ENCODE data around the gene CRY1. TPM values are rescaled to one million over a fixed set of nuclear protein-coding genes. Genes with fewer than 3 reads are reported as not detected.

The CRY1 gene
- total and polyA plus RNA-seq, 4 experiments from 2014 or later: 27.6 to 37.3 (median 31.7) TPM

DNA sequence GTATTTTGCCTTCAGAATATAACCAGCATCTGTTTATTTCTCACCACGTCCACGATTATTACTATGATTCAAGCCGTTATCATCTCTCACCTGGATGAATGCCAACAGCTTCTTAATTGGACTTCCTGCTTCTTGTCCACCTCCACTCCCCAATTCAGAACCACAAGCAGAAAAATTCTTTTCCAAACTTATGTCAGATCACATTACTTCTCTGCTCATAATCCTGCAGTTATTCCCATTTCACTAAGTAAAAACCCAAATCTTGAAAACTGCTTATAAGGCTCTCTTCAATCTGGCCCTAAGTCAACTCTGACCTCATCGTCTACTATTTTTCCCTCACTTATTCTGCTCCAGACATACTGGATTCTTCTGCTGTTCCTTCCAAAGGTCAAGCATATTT lies 2.0 kb downstream of the CRY1 start:
- POLR2A ChIA-PET (ENCODE audit: partially characterized antibody): interaction anchor here (0.8 to 3.4 kb wide), 4 partner anchors 15 to 229 kb away, joined by 4 to 40 read pairs (median 10); no protein-coding TSS in a partner anchor
- intact Hi-C loops (cut with micrococcal nuclease): loop anchor here (5.0 to 10.0 kb wide), 4 partner anchors 281 to 1423 kb away; partner anchors contain the start of genes CKAP4, FICD and PWP1

DNA sequence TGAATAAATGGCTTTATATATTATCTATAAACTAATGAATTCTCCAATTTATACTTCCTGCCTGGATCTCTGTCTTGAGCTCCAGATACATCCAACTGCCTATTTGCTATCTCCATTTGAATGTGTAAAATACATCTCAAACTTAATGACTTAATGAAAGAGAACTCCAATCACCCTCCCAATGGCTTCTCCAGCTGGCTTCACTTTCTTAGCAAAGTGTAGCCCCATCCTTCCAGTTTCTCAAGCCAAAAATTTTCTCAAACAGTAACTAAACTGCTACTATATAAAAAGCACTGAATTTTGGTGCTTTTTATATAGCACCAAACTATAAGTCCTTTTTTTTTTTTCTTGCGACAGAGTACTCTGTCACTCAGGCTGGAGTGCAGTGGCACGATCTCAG lies 2.6 kb downstream of the CRY1 start:
- Mint-ChIP-seq H3K36me3 (peaks cover 16 to 19% of the 10 kb centered on the region in 2 donors), H3K27ac (no peak overlapping the region), H3K4me1 (peaks cover 13 to 35% (median 22%) of the 10 kb centered on the region in 4 donors), H3K27me3 (peaks cover 0 to 2% of the 10 kb centered on the region in 2 donors), H3K9me3 (peaks cover 0 to 3% (median 0%) of the 10 kb centered on the region in 8 donors), H3K4me3 (no peak overlapping the region)
- no peaks in the 10 kb centered on the region for H3K9me3 ChIP-seq (ENCODE audit: control insufficient read depth in 1 of 2, low read length in 2 of 2)
- no peak overlapping the region for H3K27ac ChIP-seq (ENCODE audit: low read depth, low read length)
- ChIA-PET CTCF (ENCODE audit: partially characterized antibody) (interaction anchor here (0.5 to 8.1 kb wide), 5 partner anchors 11 to 870 kb away, joined by 3 to 153 read pairs (median 13); no protein-coding TSS in a partner anchor), POLR2A (ENCODE audit: partially characterized antibody) (interaction anchor here (3.4 kb wide), 1 partner anchor 15 kb away, joined by 40 read pairs; no protein-coding TSS in a partner anchor)
- H3K4me3 ChIP-seq (ENCODE audit: low read length in 2 of 2): no peak overlapping the region
- no peak for DNase-seq
- no peaks in the 10 kb centered on the region for H3K36me3 ChIP-seq (ENCODE audit: insufficient read depth, low read length)
- no peaks in the 10 kb centered on the region for H3K27me3 ChIP-seq (ENCODE audit: insufficient read depth, low read length)
- intact Hi-C loops (cut with micrococcal nuclease): loop anchor here (5.0 to 10.0 kb wide), 4 partner anchors 282 to 1424 kb away; partner anchors contain the start of genes CKAP4, FICD and PWP1
- peaks cover 30% of the 10 kb centered on the region for H3K4me1 ChIP-seq (ENCODE audit: insufficient read depth, low read length)

More for the DNA sequence above, 2.0 kb downstream of the CRY1 start:
- no peaks in the 10 kb centered on the region for H3K36me3 ChIP-seq (ENCODE audit: insufficient read depth, low read length)
- peaks cover 30% of the 10 kb centered on the region for H3K4me1 ChIP-seq (ENCODE audit: insufficient read depth, low read length)
- H3K4me3 ChIP-seq (ENCODE audit: low read length in 2 of 2): no peak overlapping the region
- H3K36me3 Mint-ChIP-seq: peaks cover 13 to 19% of the 10 kb centered on the region in 2 donors
- peaks cover 10 to 35% (median 21%) of the 10 kb centered on the region in 4 donors for H3K4me1 Mint-ChIP-seq
- H3K27me3 ChIP-seq (ENCODE audit: insufficient read depth, low read length): no peaks in the 10 kb centered on the region
- H3K9me3 Mint-ChIP-seq: peaks cover 0 to 3% (median 0%) of the 10 kb centered on the region in 8 donors
- H3K4me3 Mint-ChIP-seq: no peak overlapping the region
- no peaks in the 10 kb centered on the region for H3K9me3 ChIP-seq (ENCODE audit: control insufficient read depth in 1 of 2, low read length in 2 of 2)
- H3K27me3 Mint-ChIP-seq: peaks cover 0 to 4% of the 10 kb centered on the region in 2 donors
- DNase-seq: no peak
- CTCF ChIA-PET (ENCODE audit: partially characterized antibody): interaction anchor here (0.6 to 8.1 kb wide), 11 partner anchors 12 to 584 kb away, joined by 3 to 153 read pairs (median 5); partner anchors contain the start of genes MTERF2 and TMEM263
- H3K27ac Mint-ChIP-seq: no peak overlapping the region
- peak overlapping the region; percentile 99 for H3K27ac ChIP-seq (ENCODE audit: low read depth, low read length)

DNA sequence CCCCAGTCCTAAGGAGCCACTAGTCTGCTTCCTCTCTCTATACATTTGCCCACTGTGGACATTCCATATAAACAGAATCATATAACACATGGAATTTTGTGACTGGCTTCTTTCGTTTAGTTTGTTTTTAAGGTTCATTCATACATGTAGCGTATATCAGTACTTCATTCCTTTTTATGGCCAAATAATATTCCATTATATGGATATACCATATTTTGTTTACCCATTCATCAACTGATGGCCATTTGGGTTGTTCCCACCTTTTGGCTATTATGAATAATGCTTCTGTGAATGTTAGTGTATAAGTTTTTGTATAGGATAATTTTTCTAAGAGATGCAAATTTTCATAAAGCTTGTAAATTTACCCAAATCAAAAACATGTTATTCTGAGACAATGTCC lies 4.4 kb downstream of the CRY1 start:
- Histone ChIP-seq H3K27me3 (ENCODE audit: insufficient read depth, low read length) (no peaks in the 10 kb centered on the region), H3K4me1 (ENCODE audit: insufficient read depth, low read length) (peaks cover 21% of the 10 kb centered on the region), H3K27ac (ENCODE audit: low read depth, low read length) (no peak overlapping the region), H3K9me3 (ENCODE audit: control insufficient read depth in 1 of 2, low read length in 2 of 2) (no peaks in the 10 kb centered on the region), H3K36me3 (ENCODE audit: insufficient read depth, low read length) (no peaks in the 10 kb centered on the region), H3K4me3 (ENCODE audit: low read length in 2 of 2) (no peak overlapping the region)
- intact Hi-C loops (cut with micrococcal nuclease): no loop called here
- H3K27ac Mint-ChIP-seq: no peak overlapping the region
- peaks cover 0 to 3% (median 0%) of the 10 kb centered on the region in 8 donors for H3K9me3 Mint-ChIP-seq
- ChIA-PET POLR2A (ENCODE audit: partially characterized antibody) (no interaction called here), CTCF (ENCODE audit: partially characterized antibody) (interaction anchor here (2.1 to 8.1 kb wide), 3 partner anchors 10 to 23 kb away, joined by 4 to 153 read pairs (median 25); no protein-coding TSS in a partner anchor)
- peak overlapping the region in 1 of 8 donors; percentile 27 for H3K4me3 Mint-ChIP-seq
- peaks cover 18 to 23% of the 10 kb centered on the region in 2 donors for H3K36me3 Mint-ChIP-seq
- H3K4me1 Mint-ChIP-seq: peaks cover 15 to 41% (median 23%) of the 10 kb centered on the region in 4 donors
- H3K27me3 Mint-ChIP-seq: peaks cover 0 to 2% of the 10 kb centered on the region in 2 donors
- no peak for DNase-seq

DNA sequence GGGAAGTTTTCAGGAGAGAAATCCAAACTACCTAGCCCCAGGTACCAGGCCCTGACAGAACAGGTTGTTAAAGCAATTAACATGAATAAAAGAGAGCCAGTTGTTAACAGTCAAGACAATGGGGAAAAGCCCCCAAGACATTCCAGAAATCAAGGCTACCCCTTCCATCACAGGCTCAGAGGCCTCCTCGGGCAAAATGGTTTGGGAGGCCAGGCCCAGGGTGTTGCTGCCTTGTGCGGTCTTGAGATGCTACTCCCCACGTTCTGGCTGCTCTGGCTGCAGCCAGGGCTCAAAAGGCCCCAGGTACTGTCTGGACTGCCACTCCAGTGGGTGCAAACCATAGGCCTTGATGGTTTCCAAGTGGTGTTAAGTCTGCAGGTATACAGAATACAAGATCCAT lies 7.0 kb downstream of the CRY1 start:
- DNase-seq: no peak
- ChIA-PET CTCF (ENCODE audit: partially characterized antibody) (interaction anchor here (0.7 to 1.4 kb wide), 2 partner anchors 18 to 19 kb away, joined by 3 read pairs; no protein-coding TSS in a partner anchor), POLR2A (ENCODE audit: partially characterized antibody) (no interaction called here)
- Mint-ChIP-seq H3K27me3 (no peaks in the 10 kb centered on the region), H3K27ac (peak overlapping the region in 1 of 7 donors; percentile 54), H3K36me3 (peaks cover 17 to 23% of the 10 kb centered on the region in 2 donors), H3K9me3 (peaks cover 0 to 14% (median 8%) of the 10 kb centered on the region in 8 donors), H3K4me3 (peak overlapping the region in 2 of 8 donors; percentile 24 to 51), H3K4me1 (peaks cover 17 to 40% (median 26%) of the 10 kb centered on the region in 4 donors)
- no peak overlapping the region for H3K27ac ChIP-seq (ENCODE audit: low read depth, low read length)
- no peak overlapping the region for H3K4me3 ChIP-seq (ENCODE audit: low read length in 2 of 2)
- H3K36me3 ChIP-seq (ENCODE audit: insufficient read depth, low read length): no peaks in the 10 kb centered on the region
- H3K9me3 ChIP-seq (ENCODE audit: control insufficient read depth in 1 of 2, low read length in 2 of 2): no peaks in the 10 kb centered on the region
- intact Hi-C loops (cut with micrococcal nuclease): no loop called here
- H3K4me1 ChIP-seq (ENCODE audit: insufficient read depth, low read length): peaks cover 8% of the 10 kb centered on the region
- no peaks in the 10 kb centered on the region for H3K27me3 ChIP-seq (ENCODE audit: insufficient read depth, low read length)

DNA sequence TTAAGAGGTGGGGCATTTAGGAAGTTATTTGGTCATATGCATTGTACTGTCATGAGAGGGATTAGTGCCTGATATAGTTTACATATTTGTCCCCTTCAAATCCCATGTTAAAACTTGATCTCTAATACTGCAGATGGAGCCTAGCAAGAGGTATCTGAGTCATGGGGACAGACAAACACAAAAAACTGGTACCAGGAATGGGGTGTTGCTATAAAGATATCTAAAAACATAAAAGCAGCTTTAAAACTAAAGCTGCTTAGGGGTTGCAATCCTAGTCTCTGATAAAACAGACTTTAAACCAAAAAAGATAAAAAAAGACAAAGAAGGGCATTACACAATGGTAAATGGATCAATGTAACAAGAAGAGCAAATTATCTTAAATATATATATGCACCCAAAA lies 11.6 kb downstream of the CRY1 start:
- Mint-ChIP-seq H3K4me3 (no peak overlapping the region), H3K9me3 (peaks cover 0 to 14% (median 8%) of the 10 kb centered on the region in 8 donors), H3K4me1 (peaks cover 14 to 28% (median 21%) of the 10 kb centered on the region in 4 donors), H3K27me3 (no peaks in the 10 kb centered on the region), H3K36me3 (peaks cover 7 to 11% of the 10 kb centered on the region in 2 donors), H3K27ac (no peak overlapping the region)
- no peak overlapping the region for H3K4me3 ChIP-seq (ENCODE audit: low read length in 2 of 2)
- intact Hi-C loops (cut with micrococcal nuclease): no loop called here
- no peaks in the 10 kb centered on the region for H3K27me3 ChIP-seq (ENCODE audit: insufficient read depth, low read length)
- H3K9me3 ChIP-seq (ENCODE audit: control insufficient read depth in 1 of 2, low read length in 2 of 2): no peaks in the 10 kb centered on the region
- no peak overlapping the region for H3K27ac ChIP-seq (ENCODE audit: low read depth, low read length)
- CTCF ChIA-PET (ENCODE audit: partially characterized antibody): no interaction called here
- DNase-seq: no peak
- peaks cover 18% of the 10 kb centered on the region for H3K4me1 ChIP-seq (ENCODE audit: insufficient read depth, low read length)
- no peaks in the 10 kb centered on the region for H3K36me3 ChIP-seq (ENCODE audit: insufficient read depth, low read length)
- POLR2A ChIA-PET (ENCODE audit: partially characterized antibody): no interaction called here

DNA sequence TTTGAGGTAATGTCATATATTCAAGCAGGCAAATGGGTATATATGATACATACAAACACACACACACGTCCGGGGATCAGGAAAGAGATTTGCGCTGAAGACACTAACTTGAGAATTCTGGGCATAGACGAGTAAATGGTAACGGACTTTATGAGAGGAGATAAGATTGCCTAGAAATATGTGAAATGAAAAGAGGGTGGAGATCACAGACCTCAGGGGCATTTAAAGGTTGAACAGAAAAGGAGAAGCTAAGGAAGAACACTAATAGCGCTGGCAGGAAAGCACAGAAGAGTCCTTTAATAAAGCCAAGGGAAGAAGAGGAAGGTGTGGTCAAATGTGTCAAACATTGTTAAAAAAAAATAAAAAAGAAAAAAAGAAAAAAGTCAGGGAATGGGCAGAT lies 13.1 kb downstream of the CRY1 start:
- Mint-ChIP-seq H3K27me3 (no peaks in the 10 kb centered on the region), H3K36me3 (peaks cover 1 to 4% of the 10 kb centered on the region in 2 donors), H3K9me3 (peaks cover 0 to 14% (median 8%) of the 10 kb centered on the region in 8 donors), H3K27ac (no peak overlapping the region), H3K4me3 (no peak overlapping the region), H3K4me1 (peaks cover 11 to 27% (median 18%) of the 10 kb centered on the region in 4 donors)
- no peaks in the 10 kb centered on the region for H3K36me3 ChIP-seq (ENCODE audit: insufficient read depth, low read length)
- H3K27ac ChIP-seq (ENCODE audit: low read depth, low read length): no peak overlapping the region
- no peak for DNase-seq
- ChIA-PET POLR2A (ENCODE audit: partially characterized antibody) (no interaction called here), CTCF (ENCODE audit: partially characterized antibody) (interaction anchor here (1.0 to 3.3 kb wide), 3 partner anchors 9 to 66 kb away, joined by 5 to 25 read pairs (median 23); no protein-coding TSS in a partner anchor)
- H3K4me3 ChIP-seq (ENCODE audit: low read length in 2 of 2): no peak overlapping the region
- intact Hi-C loops (cut with micrococcal nuclease): no loop called here
- H3K4me1 ChIP-seq (ENCODE audit: insufficient read depth, low read length): peaks cover 18% of the 10 kb centered on the region
- H3K9me3 ChIP-seq (ENCODE audit: control insufficient read depth in 1 of 2, low read length in 2 of 2): no peaks in the 10 kb centered on the region
- no peaks in the 10 kb centered on the region for H3K27me3 ChIP-seq (ENCODE audit: insufficient read depth, low read length)

DNA sequence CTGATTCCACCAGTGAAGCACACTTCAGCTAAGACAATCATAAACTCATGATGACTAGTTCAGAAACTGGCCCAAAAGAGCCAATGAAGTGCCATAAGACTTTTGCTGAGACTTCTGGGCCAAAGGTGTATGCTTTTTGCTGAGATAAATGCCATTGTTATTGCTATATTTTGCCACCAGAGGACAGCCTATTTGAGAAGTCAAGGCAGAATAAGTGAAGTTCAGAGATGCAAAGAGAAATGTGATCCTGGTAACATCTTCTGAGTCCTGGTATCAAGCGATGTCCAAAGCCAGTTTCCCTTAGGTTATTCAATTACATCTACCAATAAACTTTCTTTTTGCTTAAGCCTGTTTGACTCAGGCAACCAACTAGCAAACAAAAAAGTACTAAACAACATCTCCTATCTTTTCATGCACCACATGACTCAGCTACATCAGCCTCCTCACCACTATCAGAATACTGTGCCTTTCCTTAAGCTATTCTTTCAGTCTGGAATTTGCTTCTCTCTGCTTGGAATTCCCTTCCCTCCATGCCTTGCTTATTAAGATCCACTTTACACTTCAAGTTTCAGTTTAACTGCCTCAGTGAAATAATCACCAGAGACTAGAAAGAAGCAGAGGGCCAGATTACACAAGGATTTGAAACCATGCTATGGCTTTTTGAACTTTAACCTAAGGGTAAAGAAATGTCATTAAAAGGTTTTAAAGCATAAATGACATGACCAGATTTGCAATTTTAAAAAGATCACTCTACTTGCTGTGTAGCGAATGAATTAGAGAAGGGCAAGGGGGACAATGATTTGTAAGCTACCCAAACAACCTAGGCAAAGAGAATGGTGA lies 14.0 kb downstream of the CRY1 start:
- H3K4me1 Mint-ChIP-seq: peaks cover 11 to 17% (median 13%) of the 10 kb centered on the region in 4 donors
- no peak overlapping the region for H3K4me3 ChIP-seq (ENCODE audit: low read length in 2 of 2)
- ChIA-PET POLR2A (ENCODE audit: partially characterized antibody) (no interaction called here), CTCF (ENCODE audit: partially characterized antibody) (interaction anchor here (0.7 to 3.3 kb wide), 9 partner anchors 9 to 723 kb away, joined by 3 to 25 read pairs (median 4); no protein-coding TSS in a partner anchor)
- H3K27me3 ChIP-seq (ENCODE audit: insufficient read depth, low read length): no peaks in the 10 kb centered on the region
- H3K36me3 Mint-ChIP-seq: peaks cover 0 to 3% of the 10 kb centered on the region in 2 donors
- H3K27me3 Mint-ChIP-seq: no peaks in the 10 kb centered on the region
- no peak overlapping the region for H3K27ac ChIP-seq (ENCODE audit: low read depth, low read length)
- no peak overlapping the region for H3K27ac Mint-ChIP-seq
- DNase-seq: peak in 4 of 5 donors; percentile 27 to 35 (median 29)
- no peaks in the 10 kb centered on the region for H3K9me3 ChIP-seq (ENCODE audit: control insufficient read depth in 1 of 2, low read length in 2 of 2)
- peaks cover 18% of the 10 kb centered on the region for H3K4me1 ChIP-seq (ENCODE audit: insufficient read depth, low read length)
- no peaks in the 10 kb centered on the region for H3K36me3 ChIP-seq (ENCODE audit: insufficient read depth, low read length)
- intact Hi-C loops (cut with micrococcal nuclease): no loop called here
- peaks cover 0 to 14% (median 8%) of the 10 kb centered on the region in 8 donors for H3K9me3 Mint-ChIP-seq
- no peak overlapping the region for H3K4me3 Mint-ChIP-seq
